Measurements from ENCODE around the gene HOXA4. TPM values are rescaled to one million over a fixed set of nuclear protein-coding genes. Genes with fewer than 3 reads are reported as not detected.
A peak's percentile ranks its signal among the peaks of the same experiment; 100 is the strongest.

The HOXA4 gene
- total RNA-seq, 5 donors from 2014 or later (not counting 1 experiment from before 2014, with no cell fraction given): 0.25 to 0.38 (median 0.36) TPM; not detected in 2

- no peak for DNase-seq
- peaks cover 17 to 91% of the 10 kb centered on the region in 2 experiments for H3K27me3 ChIP-seq (replicated peaks in 1 of 2; ENCODE audit: control insufficient read depth in 2 of 2, extremely low read depth in 1 of 2, insufficient read depth in 2 of 2, low read length in 1 of 2)
- no peak overlapping the region for H3K4me3 ChIP-seq (ENCODE audit: control insufficient read depth in 1 of 2, extremely low read depth in 1 of 2, low read length in 1 of 2)
- H3K36me3 Mint-ChIP-seq: no peaks in the 10 kb centered on the region
- no peak for ATAC-seq (replicated peaks in 1 of 4)
- peaks cover 15 to 72% of the 10 kb centered on the region in 2 experiments for H3K4me1 ChIP-seq (ENCODE audit: control insufficient read depth in 1 of 2, extremely low read depth in 1 of 2, insufficient read depth in 2 of 2, low read length in 2 of 2)
- peaks cover 59 to 76% of the 10 kb centered on the region in 2 donors for H3K27me3 Mint-ChIP-seq
- no peaks in the 10 kb centered on the region for H3K9me3 Mint-ChIP-seq
- POLR2A ChIA-PET: interaction anchor here in 1 of 2 donors (0.5 kb wide), 1 partner anchor 14 kb away, joined by 5 read pairs; the partner anchor contains the start of gene HOXA7
- no peak overlapping the region for H3K27ac ChIP-seq (ENCODE audit: low read length)
- H3K27ac Mint-ChIP-seq: no peak overlapping the region
- no peaks in the 10 kb centered on the region for H3K9me3 ChIP-seq
- 0% methylated on average over 1 of the region's 11 CpGs for WGBS (ENCODE audit: insufficient coverage)
- H3K4me3 Mint-ChIP-seq: no peak overlapping the region
- CTCF ChIA-PET: interaction anchor here in 1 of 2 donors (0.7 to 1.3 kb wide), 4 partner anchors 8 to 480 kb away, joined by 3 read pairs; no protein-coding TSS in a partner anchor
- H3K36me3 ChIP-seq (ENCODE audit: control insufficient read depth in 2 of 2, extremely low read depth in 1 of 2, insufficient read depth in 1 of 2, low read length in 1 of 2): no peaks in the 10 kb centered on the region
- peaks cover 32 to 45% (median 44%) of the 10 kb centered on the region in 3 donors for H3K4me1 Mint-ChIP-seq
These were observed 40.1 kb upstream of the HOXA4 start for GRCh38 chr7:27170426-27171324.

DNA sequence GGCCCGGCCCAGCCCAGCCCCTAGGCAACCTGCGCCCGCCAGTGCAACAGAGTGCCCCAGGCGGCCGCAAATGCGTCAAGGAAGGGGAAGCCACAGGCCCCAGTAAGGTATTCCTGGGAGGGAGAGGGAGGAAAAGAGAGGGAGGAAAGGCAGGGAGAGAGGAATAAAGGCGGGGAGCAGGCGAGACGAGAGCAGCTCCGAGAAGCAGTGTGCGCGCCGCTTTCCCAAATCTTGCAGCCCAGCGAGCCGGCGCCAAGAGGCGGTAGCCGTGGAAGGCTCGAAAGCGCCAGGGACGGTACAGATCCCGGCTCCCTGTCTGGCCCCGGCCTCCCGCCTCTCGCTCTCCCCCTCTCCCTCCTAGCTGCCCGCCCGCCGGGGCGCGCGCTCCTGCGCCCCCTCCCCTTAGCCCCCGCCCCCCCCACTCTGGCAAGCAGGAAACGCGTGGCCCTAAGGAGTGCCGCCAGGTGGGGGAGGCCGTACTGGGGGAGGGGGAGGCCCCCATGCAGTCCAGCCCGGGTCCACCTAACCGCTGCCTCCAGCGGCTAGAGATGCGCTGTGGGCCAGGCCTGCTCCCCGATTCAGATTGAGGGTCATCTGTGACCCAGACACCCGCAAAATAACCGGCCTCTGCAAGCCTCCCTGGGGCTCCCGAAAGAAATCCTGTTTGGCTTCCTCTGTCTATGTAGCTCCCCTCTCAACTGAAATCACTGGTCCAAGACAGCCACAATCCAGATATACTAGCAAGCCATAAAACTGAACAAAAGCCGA lies 39.3 kb upstream of the HOXA4 start:
- ATAC-seq (replicated peaks in 1 of 4): peak in 1 of 4 experiments; percentile 42
- peaks cover 34 to 46% (median 44%) of the 10 kb centered on the region in 3 donors for H3K4me1 Mint-ChIP-seq
- no peaks in the 10 kb centered on the region for H3K9me3 ChIP-seq

DNA sequence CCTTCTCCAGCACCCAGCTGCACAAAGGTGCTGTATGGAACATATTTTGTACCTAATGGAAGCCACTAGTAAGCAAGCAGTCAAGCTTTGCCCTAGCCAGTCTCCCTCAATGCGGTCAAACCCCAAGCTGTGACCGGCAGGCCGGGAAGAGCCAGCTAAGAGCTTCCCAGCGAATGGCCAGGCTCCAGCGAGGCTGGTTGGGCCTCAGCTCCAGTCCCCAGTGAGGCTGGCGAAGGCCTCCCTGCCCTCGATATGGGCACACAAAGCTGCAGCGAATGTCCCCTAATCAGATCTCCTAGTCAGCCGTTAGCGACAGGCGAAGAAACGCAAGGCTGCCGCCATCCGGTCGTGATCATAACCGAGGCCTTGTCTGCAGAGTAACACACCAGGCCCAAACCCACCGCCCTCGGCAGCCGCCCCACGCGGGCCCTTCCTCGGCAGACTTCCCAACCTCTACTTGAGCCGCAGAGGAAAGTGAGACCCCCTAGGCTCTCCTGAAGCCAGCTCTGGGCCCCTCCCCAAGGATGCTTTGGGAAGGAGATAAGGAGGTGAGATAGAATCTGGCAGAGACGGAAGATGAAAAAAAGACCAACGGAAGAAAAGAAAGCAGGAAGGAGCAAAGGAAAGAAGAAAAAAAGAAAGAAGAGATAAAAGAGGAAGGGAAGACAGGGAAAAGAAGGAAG lies 37.8 kb upstream of the HOXA4 start:
- H3K27ac Mint-ChIP-seq: peak overlapping the region in 1 of 2 donors; percentile 73
- peak in 4 of 35 experiments; percentile 22 to 60 (median 28) for DNase-seq
- no peaks in the 10 kb centered on the region for H3K9me3 ChIP-seq
- no peak overlapping the region for H3K27ac ChIP-seq (ENCODE audit: low read length)
- peak overlapping the region in 1 of 3 donors; percentile 74 for H3K4me3 Mint-ChIP-seq
- H3K27me3 Mint-ChIP-seq: peaks cover 62 to 80% of the 10 kb centered on the region in 2 donors
- peaks cover 10 to 78% of the 10 kb centered on the region in 2 experiments for H3K4me1 ChIP-seq (ENCODE audit: control insufficient read depth in 1 of 2, extremely low read depth in 1 of 2, insufficient read depth in 2 of 2, low read length in 2 of 2)
- peaks cover 36 to 44% (median 42%) of the 10 kb centered on the region in 3 donors for H3K4me1 Mint-ChIP-seq
- H3K27me3 ChIP-seq (replicated peaks in 1 of 2; ENCODE audit: control insufficient read depth in 2 of 2, extremely low read depth in 1 of 2, insufficient read depth in 2 of 2, low read length in 1 of 2): peaks cover 17 to 92% of the 10 kb centered on the region in 2 experiments
- no peaks in the 10 kb centered on the region for H3K36me3 ChIP-seq (ENCODE audit: control insufficient read depth in 2 of 2, extremely low read depth in 1 of 2, insufficient read depth in 1 of 2, low read length in 1 of 2)
- H3K9me3 Mint-ChIP-seq: no peaks in the 10 kb centered on the region
- 23% methylated on average over 16 of the region's 25 CpGs for WGBS (ENCODE audit: insufficient coverage)
- no peak overlapping the region for H3K4me3 ChIP-seq (ENCODE audit: control insufficient read depth in 1 of 2, extremely low read depth in 1 of 2, low read length in 1 of 2)
- H3K36me3 Mint-ChIP-seq: no peaks in the 10 kb centered on the region
- ChIA-PET POLR2A (interaction anchor here in 1 of 2 donors (0.6 kb wide), 1 partner anchor 488 kb away, joined by 4 read pairs; no protein-coding TSS in a partner anchor), CTCF (interaction anchor here (0.6 to 1.2 kb wide), 3 partner anchors 12 to 30 kb away, joined by 3 read pairs; no protein-coding TSS in a partner anchor)
- peak in 1 of 4 experiments; percentile 44 for ATAC-seq (replicated peaks in 1 of 4)

More for the DNA sequence above, 39.3 kb upstream of the HOXA4 start:
- Mint-ChIP-seq H3K27ac (no peak overlapping the region), H3K9me3 (no peaks in the 10 kb centered on the region), H3K27me3 (peaks cover 54 to 72% of the 10 kb centered on the region in 2 donors), H3K36me3 (no peaks in the 10 kb centered on the region), H3K4me3 (peak overlapping the region in 2 of 3 donors; percentile 37 to 74)
- Histone ChIP-seq H3K36me3 (ENCODE audit: control insufficient read depth in 2 of 2, extremely low read depth in 1 of 2, insufficient read depth in 1 of 2, low read length in 1 of 2) (no peaks in the 10 kb centered on the region), H3K27ac (ENCODE audit: low read length) (no peak overlapping the region), H3K4me1 (ENCODE audit: control insufficient read depth in 1 of 2, extremely low read depth in 1 of 2, insufficient read depth in 2 of 2, low read length in 2 of 2) (peaks cover 15 to 81% of the 10 kb centered on the region in 2 experiments), H3K27me3 (replicated peaks in 1 of 2; ENCODE audit: control insufficient read depth in 2 of 2, extremely low read depth in 1 of 2, insufficient read depth in 2 of 2, low read length in 1 of 2) (peaks cover 17 to 91% of the 10 kb centered on the region in 2 experiments), H3K4me3 (ENCODE audit: control insufficient read depth in 1 of 2, extremely low read depth in 1 of 2, low read length in 1 of 2) (peak overlapping the region in 1 of 2 donors; percentile 35)
- peak in 1 of 35 experiments; percentile 15 for DNase-seq
- 3% methylated on average over 26 of the region's 46 CpGs for WGBS (ENCODE audit: insufficient coverage)
- ChIA-PET POLR2A (no interaction called here), CTCF (interaction anchor here in 1 of 2 donors (1.3 kb wide), 2 partner anchors 9 to 20 kb away, joined by 3 read pairs; no protein-coding TSS in a partner anchor)

GRCh38 chr7:27167916-27168264 lies 37.3 kb upstream of the HOXA4 start:
- peaks cover 7 to 74% of the 10 kb centered on the region in 2 experiments for H3K4me1 ChIP-seq (ENCODE audit: control insufficient read depth in 1 of 2, extremely low read depth in 1 of 2, insufficient read depth in 2 of 2, low read length in 2 of 2)
- Mint-ChIP-seq H3K27ac (peak overlapping the region in 1 of 2 donors; percentile 73), H3K36me3 (no peaks in the 10 kb centered on the region), H3K27me3 (peaks cover 67 to 84% of the 10 kb centered on the region in 2 donors), H3K4me3 (peak overlapping the region in 1 of 3 donors; percentile 74), H3K9me3 (no peaks in the 10 kb centered on the region), H3K4me1 (peaks cover 36 to 44% (median 42%) of the 10 kb centered on the region in 3 donors)
- no peak for DNase-seq
- 64% methylated on average over 2 of the region's 4 CpGs for WGBS (ENCODE audit: insufficient coverage)
- ChIA-PET CTCF (interaction anchor here in 1 of 2 donors (1.1 to 1.2 kb wide), 2 partner anchors 12 to 31 kb away, joined by 3 read pairs; no protein-coding TSS in a partner anchor), POLR2A (no interaction called here)
- no peak for ATAC-seq (replicated peaks in 1 of 4)
- H3K4me3 ChIP-seq (ENCODE audit: control insufficient read depth in 1 of 2, extremely low read depth in 1 of 2, low read length in 1 of 2): no peak overlapping the region
- H3K9me3 ChIP-seq: no peaks in the 10 kb centered on the region
- peaks cover 15 to 91% of the 10 kb centered on the region in 2 experiments for H3K27me3 ChIP-seq (replicated peaks in 1 of 2; ENCODE audit: control insufficient read depth in 2 of 2, extremely low read depth in 1 of 2, insufficient read depth in 2 of 2, low read length in 1 of 2)
- H3K27ac ChIP-seq (ENCODE audit: low read length): no peak overlapping the region
- H3K36me3 ChIP-seq (ENCODE audit: control insufficient read depth in 2 of 2, extremely low read depth in 1 of 2, insufficient read depth in 1 of 2, low read length in 1 of 2): no peaks in the 10 kb centered on the region

DNA sequence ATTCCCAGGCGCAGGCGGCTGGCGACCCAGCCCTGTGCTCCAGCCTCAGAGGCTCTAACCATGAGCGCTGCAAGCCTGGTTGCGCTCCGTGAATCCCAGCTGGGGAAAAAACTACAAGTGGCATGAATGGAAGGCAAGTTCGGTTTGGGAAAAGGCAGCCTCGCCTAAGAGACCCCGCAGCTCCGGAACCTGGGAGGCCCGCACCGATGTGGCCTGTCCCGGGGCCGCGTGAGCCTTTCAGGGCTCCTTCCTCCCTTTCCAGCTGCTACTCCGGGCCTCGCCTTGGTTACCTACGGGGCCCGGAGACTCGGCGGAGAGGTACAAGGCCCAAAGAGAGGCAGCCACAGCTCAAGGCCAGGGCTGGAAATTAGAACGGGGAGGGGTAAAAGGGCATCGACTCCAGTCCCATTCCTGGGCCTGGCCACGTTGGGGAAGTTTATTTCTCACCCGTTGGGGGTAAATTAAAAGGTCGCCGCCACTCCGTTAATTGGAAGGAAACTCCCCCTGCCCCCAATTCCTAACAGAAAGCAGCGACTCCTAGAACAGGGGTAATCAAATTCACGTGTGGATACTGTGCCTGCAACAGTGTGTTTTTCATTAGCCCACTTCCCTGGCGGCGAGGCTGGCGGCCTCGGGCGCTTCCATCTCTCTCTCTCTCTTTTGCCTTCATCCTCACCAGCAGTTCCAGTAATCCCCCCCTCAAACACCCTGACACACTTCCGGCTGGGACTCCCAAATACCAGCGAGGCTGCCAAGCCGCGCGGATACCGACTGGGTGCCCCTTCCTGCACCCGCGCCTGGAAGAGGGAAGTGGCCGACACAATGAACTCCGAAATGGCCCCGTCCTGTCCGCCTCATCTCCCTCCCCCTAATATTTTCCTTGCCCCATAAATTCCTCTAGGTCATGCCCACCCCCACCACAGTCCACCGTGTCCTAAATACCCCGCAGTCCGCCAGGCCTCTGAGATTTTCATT lies 36.3 kb upstream of the HOXA4 start:
- peaks cover 28 to 37% (median 34%) of the 10 kb centered on the region in 3 donors for H3K4me1 Mint-ChIP-seq
- H3K27me3 Mint-ChIP-seq: peaks cover 66 to 85% of the 10 kb centered on the region in 2 donors
- Histone ChIP-seq H3K27ac (ENCODE audit: low read length) (no peak overlapping the region), H3K4me3 (ENCODE audit: control insufficient read depth in 1 of 2, extremely low read depth in 1 of 2, low read length in 1 of 2) (peak overlapping the region in 1 of 2 donors; percentile 28), H3K9me3 (no peaks in the 10 kb centered on the region), H3K36me3 (ENCODE audit: control insufficient read depth in 2 of 2, extremely low read depth in 1 of 2, insufficient read depth in 1 of 2, low read length in 1 of 2) (no peaks in the 10 kb centered on the region), H3K4me1 (ENCODE audit: control insufficient read depth in 1 of 2, extremely low read depth in 1 of 2, insufficient read depth in 2 of 2, low read length in 2 of 2) (peaks cover 4 to 64% of the 10 kb centered on the region in 2 experiments), H3K27me3 (replicated peaks in 1 of 2; ENCODE audit: control insufficient read depth in 2 of 2, extremely low read depth in 1 of 2, insufficient read depth in 2 of 2, low read length in 1 of 2) (peaks cover 15 to 85% of the 10 kb centered on the region in 2 experiments)
- peak overlapping the region in 1 of 2 donors; percentile 83 for H3K27ac Mint-ChIP-seq
- no peaks in the 10 kb centered on the region for H3K36me3 Mint-ChIP-seq
- DNase-seq (no peak), ATAC-seq (replicated peaks in 1 of 4) (no peak)
- ChIA-PET CTCF (no interaction called here), POLR2A (no interaction called here)
- H3K9me3 Mint-ChIP-seq: no peaks in the 10 kb centered on the region
- WGBS (ENCODE audit: insufficient coverage): 12% methylated on average over 35 of the region's 50 CpGs
- peak overlapping the region in 2 of 3 donors; percentile 13 to 58 for H3K4me3 Mint-ChIP-seq
